Measurements from ENCODE around the gene BCKDHA.
"Not testable (repeated sequence)": the region's sequence is repeated elsewhere in the genome, so short reads cannot be mapped to it uniquely, and the experiment has no call there.

BCKDHA gene

DNA sequence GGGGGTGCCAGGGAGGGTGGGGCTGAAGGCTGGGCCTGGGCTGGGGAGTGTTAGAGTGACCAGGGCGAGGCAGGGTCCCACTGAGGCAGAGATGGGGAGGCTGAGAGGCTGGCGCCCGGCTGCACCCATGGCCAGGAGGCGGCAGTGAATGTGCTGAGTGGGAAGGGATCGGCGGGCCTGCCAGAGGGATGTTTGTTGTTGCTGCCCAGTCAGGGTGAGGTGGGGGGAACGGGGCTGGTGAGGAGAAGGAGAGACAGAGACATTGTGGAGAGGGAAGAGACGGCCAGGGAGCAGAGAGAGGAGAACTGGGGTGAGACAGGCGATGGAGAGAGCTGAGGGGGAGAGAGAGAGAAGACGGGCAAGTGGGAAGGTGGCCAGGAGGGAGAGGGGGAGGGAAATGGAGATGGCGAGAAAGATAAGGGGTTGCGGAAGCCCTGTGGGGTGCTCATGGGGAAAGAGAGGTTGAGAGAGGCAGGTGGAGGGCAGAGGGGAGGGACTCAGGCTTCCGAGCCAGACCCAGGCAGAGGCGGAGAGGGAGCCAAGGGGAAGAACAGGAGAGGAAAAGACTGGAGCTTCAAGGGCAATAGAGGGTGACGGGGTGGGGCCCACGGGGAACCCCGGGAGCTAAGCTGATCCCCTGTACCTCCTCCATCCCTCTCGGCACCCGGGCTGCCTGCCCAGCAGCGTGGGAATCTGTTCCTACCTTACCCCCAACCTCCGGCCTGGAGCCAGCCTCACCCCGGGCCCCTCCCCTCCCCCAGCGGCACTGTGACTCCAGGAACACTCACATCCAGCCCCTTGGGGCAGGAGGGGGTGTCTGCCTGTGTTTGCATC lies 30.2 kb downstream of the BCKDHA start:
- no peak for DNase-seq

- no peak for DNase-seq
These were observed 30.9 kb downstream of the BCKDHA start for GRCh38 chr19:41428481-41428859.

GRCh38 chr19:41430922-41431321 lies 33.3 kb downstream of the BCKDHA start:
- no peak for DNase-seq

GRCh38 chr19:41431426-41432386 lies 34.1 kb downstream of the BCKDHA start:
- DNase-seq = no peak

DNA sequence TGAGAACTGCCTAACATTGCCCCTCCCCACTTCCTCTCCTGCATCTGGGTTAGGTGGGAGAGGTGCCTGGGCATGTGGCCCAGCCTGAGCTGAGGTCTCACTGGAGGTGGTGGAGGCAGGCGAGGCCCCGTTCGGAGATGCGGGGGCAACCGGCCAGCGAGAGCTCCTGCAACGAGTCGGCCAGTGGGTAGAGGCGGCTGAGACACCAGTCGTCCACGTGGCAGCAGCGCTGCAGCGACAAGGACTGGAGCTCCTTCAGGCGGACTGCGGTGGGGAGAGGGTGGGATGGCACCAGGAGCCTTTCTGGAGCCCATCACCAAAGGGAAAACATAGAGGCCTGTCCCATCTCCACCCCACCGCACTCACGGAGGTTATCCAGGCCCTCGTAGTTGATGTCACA lies 35.6 kb downstream of the BCKDHA start:
- DNase-seq = no peak

DNA sequence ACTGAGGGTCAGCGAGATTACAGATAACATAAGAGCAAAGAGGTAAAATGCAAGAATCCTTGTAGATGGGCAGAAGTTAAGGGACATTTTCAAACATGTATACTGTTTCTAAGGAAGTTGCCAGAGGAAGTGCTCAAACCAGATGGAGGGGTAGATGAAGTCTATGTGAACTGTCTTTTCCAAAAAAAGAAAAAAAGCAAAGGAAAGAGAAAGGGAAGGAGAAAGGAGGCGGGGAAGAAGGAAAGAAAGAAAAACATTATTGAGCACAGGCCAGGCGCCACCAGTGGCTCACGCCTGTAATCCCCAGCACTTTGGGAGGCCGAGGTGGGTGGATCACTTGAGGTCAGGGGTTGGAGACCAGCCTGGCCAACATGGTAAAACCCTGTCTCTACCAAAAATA lies 36.8 kb downstream of the BCKDHA start:
- DNase-seq = no peak

DNA sequence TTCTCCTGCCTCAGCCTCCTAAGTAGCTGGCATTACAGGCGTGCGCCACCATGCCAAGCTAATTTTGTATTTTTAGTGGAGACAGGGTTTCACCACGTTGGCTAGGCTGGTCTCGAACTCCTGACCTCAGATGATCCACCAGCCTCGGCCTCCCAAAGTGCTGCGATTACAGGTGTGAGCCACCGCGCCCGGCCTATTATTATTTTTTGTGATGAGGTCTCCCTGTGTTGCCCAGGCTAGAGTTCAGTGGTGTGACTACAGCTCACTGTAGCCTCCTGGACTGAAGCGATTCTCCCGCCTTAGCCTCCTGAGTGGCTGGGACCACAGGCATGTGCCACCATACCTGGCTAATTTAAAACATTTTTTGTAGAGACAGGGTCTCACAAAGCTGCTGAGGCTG lies 37.8 kb downstream of the BCKDHA start:
- DNase-seq = not testable (repeated sequence)

- DNase-seq = no peak
These were observed 38.5 kb downstream of the BCKDHA start for GRCh38 chr19:41435936-41436673.

DNA sequence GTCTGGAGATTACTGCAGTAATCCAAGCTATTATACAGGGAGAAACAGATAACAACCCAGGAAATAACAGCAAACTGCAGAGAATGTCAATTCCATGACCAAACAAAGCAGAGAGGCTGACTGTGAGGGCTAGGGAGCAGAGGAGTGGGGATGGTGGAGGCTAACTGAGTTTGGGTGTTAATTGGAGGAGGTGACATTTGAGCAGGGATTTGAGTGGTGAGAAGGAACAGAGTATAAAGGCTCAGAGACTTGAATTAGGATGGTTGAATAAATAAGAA lies 39.0 kb downstream of the BCKDHA start:
- no peak for DNase-seq

- no peak for DNase-seq
These were observed 40.4 kb downstream of the BCKDHA start for GRCh38 chr19:41437944-41438574.

GRCh38 chr19:41439441-41440222 lies 42.0 kb downstream of the BCKDHA start, which contains the start of gene DMAC2:
Gene DMAC2 (minus strand): TSS chr19:41439912. CDS start chr19:41439899, 13 bp downstream.
- DNase-seq = peak; percentile 97

- DNase-seq = no peak
These were observed 43.8 kb downstream of the BCKDHA start for GRCh38 chr19:41441321-41441945.

DNA sequence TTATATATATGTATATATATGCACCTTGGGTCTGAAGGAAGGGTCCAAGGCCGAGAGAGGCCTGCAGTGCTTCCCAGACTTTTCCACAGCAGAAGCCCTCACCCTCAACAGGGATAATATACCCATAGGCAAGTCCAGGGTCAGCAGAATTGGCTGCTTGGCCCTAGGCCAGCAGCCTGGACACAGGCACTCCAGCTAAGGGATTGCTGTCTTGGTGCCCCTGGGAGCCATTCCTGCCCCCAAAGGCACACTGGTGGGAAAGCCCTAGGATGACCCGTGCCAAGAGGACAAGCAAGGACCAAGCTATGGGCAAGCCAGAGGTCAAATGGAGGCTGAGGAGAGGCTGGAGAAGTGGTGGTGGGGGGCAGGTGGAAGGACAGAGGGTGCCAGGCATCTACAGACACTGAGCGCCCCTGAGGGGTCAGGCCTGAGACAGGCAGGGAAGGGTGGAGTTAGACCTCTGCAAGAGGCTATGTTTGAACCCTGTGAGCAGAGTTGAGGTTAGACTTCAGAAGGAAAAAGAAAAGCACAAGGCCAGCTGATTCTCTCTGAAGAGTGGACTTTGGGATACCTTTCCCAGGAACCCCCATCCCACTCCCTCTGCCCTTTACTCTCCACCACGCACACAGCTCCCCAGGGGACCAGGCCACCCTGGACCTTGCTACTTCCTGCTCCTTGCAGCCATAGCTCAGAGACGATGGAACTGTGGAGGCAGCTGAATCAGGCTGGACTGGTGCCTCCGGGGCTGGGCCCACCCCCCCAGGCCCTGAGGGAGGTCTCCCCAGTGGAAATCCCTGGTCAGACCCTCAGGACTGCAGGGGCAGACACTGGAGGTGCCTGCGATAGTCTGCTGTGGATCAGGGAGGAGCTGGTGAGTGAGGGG lies 45.1 kb downstream of the BCKDHA start, which contains the start of gene ERICH4:
Gene ERICH4, plus strand, starts transcription at position 684 of the 883 bp plus-strand sequence. Its CDS starts 14 bp downstream, at position 698.
- no peak for DNase-seq

- no peak for DNase-seq
These were observed 46.3 kb downstream of the BCKDHA start for GRCh38 chr19:41443813-41444455.

DNA sequence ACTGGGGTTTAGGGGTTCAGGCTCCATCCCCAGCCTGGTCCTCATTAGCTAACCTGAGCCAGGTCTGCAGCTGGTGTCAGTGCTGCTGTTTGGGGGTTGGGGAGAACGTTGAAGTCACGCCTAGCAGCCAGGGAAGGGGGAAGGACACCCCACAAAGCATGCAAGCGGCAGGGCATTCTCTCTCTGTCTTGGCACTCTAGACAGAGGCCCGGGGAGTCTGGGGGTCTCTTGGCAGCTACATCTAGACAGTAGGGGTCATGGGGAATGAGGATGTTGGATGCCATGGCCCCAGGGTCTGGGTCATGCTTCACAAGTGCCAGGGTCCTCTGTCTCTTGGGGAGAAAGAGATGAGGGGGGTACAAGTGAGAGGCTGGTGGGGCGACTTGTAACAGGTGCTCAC lies 48.0 kb downstream of the BCKDHA start:
- no peak for DNase-seq

- no peak for DNase-seq
These were observed 50.2 kb downstream of the BCKDHA start for GRCh38 chr19:41447732-41448332.

DNA sequence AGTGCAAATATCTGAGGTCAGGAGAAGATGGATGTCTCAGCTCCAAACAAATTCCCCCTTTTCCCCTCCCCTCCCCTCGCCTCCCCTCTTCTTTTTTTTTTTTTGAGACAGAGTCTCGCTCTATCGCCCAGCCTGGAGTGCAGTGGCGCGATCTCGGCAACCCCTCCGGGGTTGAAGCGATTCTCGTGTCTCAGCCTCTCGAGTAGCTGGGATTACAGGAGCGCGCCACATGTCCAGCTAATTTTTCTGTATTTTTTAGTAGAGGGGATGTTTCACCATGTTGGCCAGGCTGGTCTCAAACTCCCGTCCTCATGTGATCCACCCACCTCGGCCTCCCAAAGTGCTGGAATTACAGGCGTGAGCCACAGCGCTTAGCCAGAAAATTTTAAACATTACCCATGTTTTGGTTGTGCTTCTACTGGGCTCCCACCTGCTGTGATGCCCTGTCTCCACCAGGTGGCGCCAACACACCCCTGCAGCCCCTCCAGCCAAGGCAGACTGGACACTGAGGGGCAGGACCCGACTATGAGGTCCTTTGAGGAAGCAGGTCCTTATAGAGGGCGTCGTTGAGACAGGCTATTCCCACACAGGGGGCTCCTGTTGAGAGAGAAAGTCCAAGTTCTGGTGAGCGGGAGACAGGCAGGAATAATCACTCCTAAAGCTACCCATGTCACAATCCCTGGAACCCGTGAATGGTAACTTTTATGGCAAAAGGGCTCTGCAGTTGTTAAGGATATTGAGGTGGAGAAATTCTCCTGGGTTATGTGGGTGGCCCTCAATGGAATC lies 51.7 kb downstream of the BCKDHA start:
- DNase-seq = peak; percentile 28

- DNase-seq = no peak
These were observed 52.2 kb downstream of the BCKDHA start for GRCh38 chr19:41449865-41450178.

Measured in NCI-H1092 (cell line).